Brain pericyte (primary cell): ENCODE results near the gene CLEC16A.

Source experiments
- DNase-seq: peaks from one replicate; pipeline ENCODE4 v3.0.0-alpha.2; 2012; ENCODE audit warnings: low read depth, low spot score

Gene CLEC16A

GRCh38 chr16:11157143-11157542 lies 212.8 kb downstream of the CLEC16A start:
- no peak for DNase-seq

GRCh38 chr16:11158018-11158417 lies 213.7 kb downstream of the CLEC16A start:
- no peak for DNase-seq

GRCh38 chr16:11159282-11159681 lies 214.9 kb downstream of the CLEC16A start:
- DNase-seq = no peak

- no peak for DNase-seq
Measured at GRCh38 chr16:11160676-11161115, 216.3 kb downstream of the CLEC16A start.

- no peak for DNase-seq
Measured at GRCh38 chr16:11161439-11161838, 217.1 kb downstream of the CLEC16A start.

- no peak for DNase-seq
Measured at GRCh38 chr16:11161974-11162373, 217.6 kb downstream of the CLEC16A start.

- no peak for DNase-seq
Measured at GRCh38 chr16:11162586-11163268, 218.4 kb downstream of the CLEC16A start.

- DNase-seq = no peak
Measured at GRCh38 chr16:11163761-11164261, 219.4 kb downstream of the CLEC16A start.

- no peak for DNase-seq
Measured at GRCh38 chr16:11164482-11165270, 220.3 kb downstream of the CLEC16A start.

GRCh38 chr16:11165349-11165748 lies 221.0 kb downstream of the CLEC16A start:
- no peak for DNase-seq

- no peak for DNase-seq
Measured at GRCh38 chr16:11165894-11166665, 221.7 kb downstream of the CLEC16A start.

- no peak for DNase-seq
Measured at GRCh38 chr16:11167581-11167980, 223.2 kb downstream of the CLEC16A start.

GRCh38 chr16:11168386-11169051 lies 224.2 kb downstream of the CLEC16A start:
- DNase-seq = no peak

GRCh38 chr16:11169641-11170040 lies 225.3 kb downstream of the CLEC16A start:
- DNase-seq = no peak

GRCh38 chr16:11170201-11170600 lies 225.8 kb downstream of the CLEC16A start:
- DNase-seq = no peak

GRCh38 chr16:11170696-11171447 lies 226.5 kb downstream of the CLEC16A start:
- DNase-seq = no peak

GRCh38 chr16:11171448-11171709 lies 227.0 kb downstream of the CLEC16A start:
- no peak for DNase-seq

- no peak for DNase-seq
Measured at GRCh38 chr16:11171757-11172299, 227.5 kb downstream of the CLEC16A start.

- DNase-seq = no peak
Measured at GRCh38 chr16:11173426-11173825, 229.1 kb downstream of the CLEC16A start.

- no peak for DNase-seq
Measured at GRCh38 chr16:11174141-11174540, 229.8 kb downstream of the CLEC16A start.
